Smooth muscle cell (in vitro differentiated cells): ENCODE measurements around the gene PRPF6. TPM values are rescaled to one million over a fixed set of nuclear protein-coding genes. Genes with fewer than 3 reads are reported as not detected.
A peak's percentile ranks its signal among the peaks of the same experiment; 100 is the strongest.

Source experiments
- DNase-seq: peaks from one replicate; lab custom pipeline; 2025; ENCODE audit not compliant: unreplicated experiment; lab: John Stamatoyannopoulos, UW
- H2AFZ ChIP-seq: fragments of 200-600 bp; sonication (generic); 2 replicates; pipeline ENCODE4 v1.6.0; 2016; ENCODE audit warnings: antibody characterized with exemption, low read depth, mild to moderate bottlenecking
- H3F3A ChIP-seq: fragments of 200-600 bp; sonication (generic); 2 replicates; pipeline ENCODE4 v1.6.0; 2017; ENCODE audit warnings: antibody characterized with exemption, low read depth
- H3K27ac ChIP-seq: fragments of 200-600 bp; sonication (generic); 2 replicates; pipeline ENCODE4 v1.5.1; 2016; ENCODE audit warnings: low read depth, mild to moderate bottlenecking
- H3K27me3 ChIP-seq: fragments of 200-600 bp; sonication (generic); 2 replicates; pipeline ENCODE4 v1.6.1; 2016; ENCODE audit warnings: low read depth, mild to moderate bottlenecking
- H3K36me3 ChIP-seq: fragments of 200-600 bp; sonication (generic); 2 replicates; pipeline ENCODE4 v1.5.1; 2016; ENCODE audit warnings: low read depth
- H3K4me1 ChIP-seq: fragments of 200-600 bp; sonication (generic); 2 replicates; pipeline ENCODE4 v1.5.1; 2016; ENCODE audit warnings: low read depth
- H3K4me2 ChIP-seq: fragments of 200-600 bp; sonication (generic); 2 replicates; pipeline ENCODE4 v1.6.0; 2016; ENCODE audit warnings: mild to moderate bottlenecking
- H3K4me3 ChIP-seq: fragments of 200-600 bp; sonication (generic); 2 replicates; pipeline ENCODE4 v1.5.1; 2016; ENCODE audit warnings: mild to moderate bottlenecking
- H3K79me2 ChIP-seq: fragments of 200-600 bp; sonication (generic); 2 replicates; pipeline ENCODE4 v1.6.0; 2016; ENCODE audit warnings: low read depth, mild to moderate bottlenecking
- H3K9ac ChIP-seq: fragments of 200-600 bp; sonication (generic); 2 replicates; pipeline ENCODE4 v1.6.0; 2016; ENCODE audit warnings: low read depth
- H3K9me3 ChIP-seq: fragments of 200-600 bp; sonication (generic); replicated peaks from 2 replicates; pipeline ENCODE4 v1.5.1; 2016; ENCODE audit warnings: low read depth
- H4K20me1 ChIP-seq: fragments of 200-600 bp; sonication (generic); 2 replicates; pipeline ENCODE4 v1.6.0; 2016; ENCODE audit warnings: low read depth
- WGBS: methylation state at CpG from one replicate; pipeline ENCODE4 v1.1.7; 2016; ENCODE audit warnings: low lambda C conversion rate; 5-methylcytosine and 5-hydroxymethylcytosine counted together
- polyA plus RNA-seq: library from polyadenylated mRNA; unstranded; fragments of >200 nt; fragmentation: Nextera tagmentation; extraction: Ambion mirVana; gene quantifications from 2 replicates; pipeline ENCODE4 v1.2.1, GENCODE V29; 2016
- total RNA-seq: library from RNA; depleted of rRNA; stranded (reverse); fragments of >200 nt; gene quantifications from 2 replicates; pipeline ENCODE4 v1.2.3, GENCODE V29; 2014
- TF ChIP-seq, protein P1 (sequence below): fragments of 200-600 bp; sonication (generic); IDR thresholded peaks from 2 replicates; pipeline ENCODE4 v1.5.1; 2017; ENCODE audit warnings: borderline replicate concordance, mild to moderate bottlenecking, antibody characterized with exemption; ENCODE audit not compliant: insufficient read depth, poor library complexity, severe bottlenecking

The PRPF6 gene
- total and polyA plus RNA-seq, 2 experiments from 2014 or later, result 33.3 to 51.2 TPM

DNA sequence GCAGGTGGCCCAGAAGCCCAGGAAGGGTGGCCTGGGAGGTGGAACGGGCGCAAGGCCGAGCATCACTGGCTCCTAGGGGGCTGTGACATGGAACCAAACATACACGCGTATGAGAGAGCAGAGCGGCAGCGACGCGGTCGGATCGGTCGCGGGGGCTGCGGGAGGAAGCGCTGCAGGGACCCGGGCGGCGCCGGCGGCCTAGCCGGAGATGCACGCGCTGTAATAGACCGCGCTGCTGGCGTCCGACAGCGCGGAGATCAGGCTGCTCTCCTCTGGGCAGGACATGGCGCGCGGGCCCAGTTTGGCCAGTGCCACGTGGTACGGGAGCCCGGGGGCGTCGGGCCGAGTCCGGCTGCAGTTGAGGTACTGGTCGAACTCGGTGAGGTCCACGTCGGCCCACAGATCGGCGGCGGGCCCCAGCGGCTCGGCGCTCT, 67.1 kb downstream of the PRPF6 start:
- H3K4me1 ChIP-seq, result peaks cover 4% of the 10 kb centered on the region
- peaks cover 9% of the 10 kb centered on the region for H3K27me3 ChIP-seq
- peaks cover 6% of the 10 kb centered on the region for H3F3A ChIP-seq
- 14% methylated on average over 48 of the region's 49 CpGs for WGBS
- no peaks in the 10 kb centered on the region for H3K36me3 ChIP-seq
- DNase-seq, result no peak
- H3K27ac ChIP-seq, result no peak overlapping the region
- H3K4me3 ChIP-seq, result peak overlapping the region; percentile 46
- H3K4me2 ChIP-seq, result peak overlapping the region; percentile 83
- TF ChIP-seq, protein P1, sequence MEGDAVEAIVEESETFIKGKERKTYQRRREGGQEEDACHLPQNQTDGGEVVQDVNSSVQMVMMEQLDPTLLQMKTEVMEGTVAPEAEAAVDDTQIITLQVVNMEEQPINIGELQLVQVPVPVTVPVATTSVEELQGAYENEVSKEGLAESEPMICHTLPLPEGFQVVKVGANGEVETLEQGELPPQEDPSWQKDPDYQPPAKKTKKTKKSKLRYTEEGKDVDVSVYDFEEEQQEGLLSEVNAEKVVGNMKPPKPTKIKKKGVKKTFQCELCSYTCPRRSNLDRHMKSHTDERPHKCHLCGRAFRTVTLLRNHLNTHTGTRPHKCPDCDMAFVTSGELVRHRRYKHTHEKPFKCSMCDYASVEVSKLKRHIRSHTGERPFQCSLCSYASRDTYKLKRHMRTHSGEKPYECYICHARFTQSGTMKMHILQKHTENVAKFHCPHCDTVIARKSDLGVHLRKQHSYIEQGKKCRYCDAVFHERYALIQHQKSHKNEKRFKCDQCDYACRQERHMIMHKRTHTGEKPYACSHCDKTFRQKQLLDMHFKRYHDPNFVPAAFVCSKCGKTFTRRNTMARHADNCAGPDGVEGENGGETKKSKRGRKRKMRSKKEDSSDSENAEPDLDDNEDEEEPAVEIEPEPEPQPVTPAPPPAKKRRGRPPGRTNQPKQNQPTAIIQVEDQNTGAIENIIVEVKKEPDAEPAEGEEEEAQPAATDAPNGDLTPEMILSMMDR, result no peak
- H4K20me1 ChIP-seq, result peaks cover 6% of the 10 kb centered on the region
- no peaks in the 10 kb centered on the region for H3K9me3 ChIP-seq
- no peak overlapping the region for H2AFZ ChIP-seq
- no peaks in the 10 kb centered on the region for H3K79me2 ChIP-seq
- H3K9ac ChIP-seq, result no peak overlapping the region

DNA sequence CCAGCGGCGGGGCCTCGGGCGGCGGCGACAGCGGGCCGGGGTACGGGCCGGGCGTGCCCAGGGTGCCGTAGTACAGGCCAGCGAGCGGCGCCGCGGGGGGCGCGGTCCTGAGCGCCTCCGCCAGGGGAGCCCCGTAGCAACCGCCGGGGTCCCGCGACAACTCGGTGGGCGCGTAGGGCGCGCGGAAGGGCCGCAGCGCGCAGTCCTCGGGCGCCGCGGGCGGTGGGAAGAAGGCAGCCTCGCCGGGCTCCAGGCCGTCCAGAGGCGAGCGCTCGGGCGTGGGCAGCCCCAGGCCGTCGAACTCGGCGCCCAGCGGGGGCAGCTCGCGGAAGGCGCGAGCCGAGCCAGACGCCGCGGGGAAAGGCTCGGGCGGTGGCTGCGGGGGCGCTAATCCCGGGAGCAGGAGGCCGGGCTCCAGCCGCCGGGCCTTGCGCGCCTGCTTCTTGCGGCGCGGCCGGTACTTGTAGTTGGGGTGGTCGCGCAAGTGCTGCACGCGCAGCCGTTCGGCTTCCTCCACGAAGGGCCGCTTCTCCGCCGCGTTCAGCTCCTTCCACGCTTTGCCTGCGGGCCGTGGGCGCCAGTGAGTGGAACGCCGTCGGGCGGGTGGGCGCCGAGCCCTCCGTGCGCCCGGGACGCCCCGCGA, 67.6 kb downstream of the PRPF6 start:
- peak overlapping the region; percentile 46 for H3K4me3 ChIP-seq
- no peaks in the 10 kb centered on the region for H3K79me2 ChIP-seq
- peak overlapping the region; percentile 83 for H3K4me2 ChIP-seq
- WGBS, result 4% methylated on average over 75 of the region's 101 CpGs
- no peak overlapping the region for H3K27ac ChIP-seq
- TF ChIP-seq, protein P1, result no peak
- peaks cover 4% of the 10 kb centered on the region for H3F3A ChIP-seq
- peaks cover 6% of the 10 kb centered on the region for H4K20me1 ChIP-seq
- no peaks in the 10 kb centered on the region for H3K9me3 ChIP-seq
- peaks cover 4% of the 10 kb centered on the region for H3K4me1 ChIP-seq
- H3K27me3 ChIP-seq, result peaks cover 9% of the 10 kb centered on the region
- no peak overlapping the region for H3K9ac ChIP-seq
- no peak overlapping the region for H2AFZ ChIP-seq
- no peaks in the 10 kb centered on the region for H3K36me3 ChIP-seq
- DNase-seq, result no peak

DNA sequence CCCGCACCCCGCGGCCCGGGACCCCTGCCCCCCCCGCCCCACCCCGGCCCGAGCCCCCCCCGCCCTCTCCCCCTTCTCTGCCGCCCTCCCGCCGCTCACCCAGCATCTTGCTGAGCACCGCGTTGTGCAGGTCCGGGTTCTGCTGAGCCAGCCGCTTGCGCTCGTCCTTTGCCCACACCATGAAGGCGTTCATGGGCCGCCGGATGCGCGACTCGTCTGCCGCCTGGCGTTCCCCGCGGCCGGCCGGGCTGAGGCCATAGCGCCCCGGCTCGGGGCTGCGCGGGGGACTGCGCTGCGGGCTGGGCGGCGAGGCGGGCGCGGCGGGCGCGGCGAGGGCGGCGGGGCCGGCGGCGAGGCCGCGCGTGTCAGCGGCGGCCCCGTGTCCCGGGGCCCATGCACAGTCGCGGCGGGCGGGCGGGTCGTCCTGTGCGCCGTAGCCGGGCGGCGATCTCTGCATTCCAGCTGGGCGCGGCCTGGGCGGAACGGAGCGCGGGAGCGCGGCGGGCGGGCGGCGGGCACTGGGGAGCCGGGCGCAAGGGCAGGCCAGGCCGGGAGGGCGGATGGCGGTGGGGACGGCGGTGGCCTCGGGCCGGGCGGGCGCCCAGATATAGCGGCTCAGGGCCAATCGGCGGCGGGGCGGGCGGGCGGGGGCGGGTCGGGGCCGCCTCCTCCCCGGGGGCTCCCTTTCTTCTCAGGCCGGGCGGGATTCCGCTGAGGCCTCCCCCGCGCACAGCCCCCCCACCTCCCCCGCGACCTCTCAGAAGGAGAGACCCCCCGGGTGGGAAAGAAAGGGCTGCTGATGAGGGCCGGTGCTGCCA, 68.3 kb downstream of the PRPF6 start, which contains the start of gene SOX18:
Gene SOX18 (minus strand): TSS at position 580 of the 818 bp plus-strand sequence. CDS start 123 bp downstream, at position 457.
- Histone ChIP-seq H4K20me1 (peaks cover 6% of the 10 kb centered on the region), H2AFZ (no peak within 1 kb of the TSS), H3K9ac (no peak within 1 kb of the TSS), H3K4me1 (peaks cover 4% of the 10 kb centered on the region), H3K4me2 (peak within 1 kb of the TSS; percentile 84), H3K27ac (no peak within 1 kb of the TSS), H3K79me2 (no peaks in the 10 kb centered on the region), H3F3A (no peaks in the 10 kb centered on the region), H3K9me3 (no peaks in the 10 kb centered on the region), H3K27me3 (peaks cover 9% of the 10 kb centered on the region), H3K4me3 (peak within 1 kb of the TSS; percentile 46), H3K36me3 (no peaks in the 10 kb centered on the region)
- TF ChIP-seq, protein P1, result no peak
- peak; percentile 56 for DNase-seq
- 2% methylated on average over 28 of the region's 111 CpGs for WGBS
